Loucy (cell line): ENCODE data around the gene EPHB1.

ENCODE experiments used
- EZH2phosphoT487 ChIP-seq: fragments of 200-600 bp; IDR thresholded peaks from 2 replicates; pipeline ENCODE4 v1.6.1; 2018; ENCODE audit warnings: antibody characterized with exemption, mild to moderate bottlenecking, moderate library complexity, borderline replicate concordance
- TF ChIP-seq, protein P1 (sequence below): fragments of 200-600 bp; sonication (generic); conservative IDR thresholded peaks from 2 replicates; pipeline ENCODE4 v1.5.1; 2014; ENCODE audit warnings: mild to moderate bottlenecking, antibody characterized with exemption, low read length

GRCh38 chr3:135149707-135150681 lies 354.9 kb downstream of the EPHB1 start:
- TF ChIP-seq, protein P1, sequence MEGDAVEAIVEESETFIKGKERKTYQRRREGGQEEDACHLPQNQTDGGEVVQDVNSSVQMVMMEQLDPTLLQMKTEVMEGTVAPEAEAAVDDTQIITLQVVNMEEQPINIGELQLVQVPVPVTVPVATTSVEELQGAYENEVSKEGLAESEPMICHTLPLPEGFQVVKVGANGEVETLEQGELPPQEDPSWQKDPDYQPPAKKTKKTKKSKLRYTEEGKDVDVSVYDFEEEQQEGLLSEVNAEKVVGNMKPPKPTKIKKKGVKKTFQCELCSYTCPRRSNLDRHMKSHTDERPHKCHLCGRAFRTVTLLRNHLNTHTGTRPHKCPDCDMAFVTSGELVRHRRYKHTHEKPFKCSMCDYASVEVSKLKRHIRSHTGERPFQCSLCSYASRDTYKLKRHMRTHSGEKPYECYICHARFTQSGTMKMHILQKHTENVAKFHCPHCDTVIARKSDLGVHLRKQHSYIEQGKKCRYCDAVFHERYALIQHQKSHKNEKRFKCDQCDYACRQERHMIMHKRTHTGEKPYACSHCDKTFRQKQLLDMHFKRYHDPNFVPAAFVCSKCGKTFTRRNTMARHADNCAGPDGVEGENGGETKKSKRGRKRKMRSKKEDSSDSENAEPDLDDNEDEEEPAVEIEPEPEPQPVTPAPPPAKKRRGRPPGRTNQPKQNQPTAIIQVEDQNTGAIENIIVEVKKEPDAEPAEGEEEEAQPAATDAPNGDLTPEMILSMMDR = no peak
- no peak for TF ChIP-seq EZH2phosphoT487
